Ishikawa (cell line): ENCODE results near the gene OR11G2.

Experiments used
- CEBPB ChIP-seq: IDR thresholded peaks from 2 replicates; pipeline ENCODE4 v1.6.1; 2012
- CREB1 ChIP-seq: IDR thresholded peaks from 2 replicates; pipeline ENCODE4 v1.6.1; 2012; ENCODE audit warnings: low read depth
- EP300 ChIP-seq: IDR thresholded peaks from 2 replicates; pipeline ENCODE4 v1.6.1; 2012; ENCODE audit warnings: borderline replicate concordance
- NFIC ChIP-seq: IDR thresholded peaks from 2 replicates; pipeline ENCODE4 v1.6.1; 2012
- RAD21 ChIP-seq: IDR thresholded peaks from 2 replicates; pipeline ENCODE4 v1.6.1; 2012; ENCODE audit warnings: low read depth
- TAF1 ChIP-seq: IDR thresholded peaks from 2 replicates; pipeline ENCODE4 v1.6.1; 2012; ENCODE audit warnings: low read depth, mild to moderate bottlenecking
- TEAD4 ChIP-seq: IDR thresholded peaks from 2 replicates; pipeline ENCODE4 v1.6.1; 2012
- YY1 ChIP-seq: IDR thresholded peaks from 2 replicates; pipeline ENCODE4 v1.6.1; 2012; ENCODE audit warnings: low read depth
- ZBTB7A ChIP-seq: IDR thresholded peaks from 2 replicates; pipeline ENCODE4 v1.6.1; 2012; ENCODE audit warnings: low read depth
- TF ChIP-seq, protein P1 (sequence below): IDR thresholded peaks from 2 replicates; pipeline ENCODE4 v1.6.1; 2012; ENCODE audit warnings: low read depth, mild to moderate bottlenecking
- TF ChIP-seq, protein P2 (sequence below): IDR thresholded peaks from 2 replicates; pipeline ENCODE4 v1.6.1; 2012

DNA sequence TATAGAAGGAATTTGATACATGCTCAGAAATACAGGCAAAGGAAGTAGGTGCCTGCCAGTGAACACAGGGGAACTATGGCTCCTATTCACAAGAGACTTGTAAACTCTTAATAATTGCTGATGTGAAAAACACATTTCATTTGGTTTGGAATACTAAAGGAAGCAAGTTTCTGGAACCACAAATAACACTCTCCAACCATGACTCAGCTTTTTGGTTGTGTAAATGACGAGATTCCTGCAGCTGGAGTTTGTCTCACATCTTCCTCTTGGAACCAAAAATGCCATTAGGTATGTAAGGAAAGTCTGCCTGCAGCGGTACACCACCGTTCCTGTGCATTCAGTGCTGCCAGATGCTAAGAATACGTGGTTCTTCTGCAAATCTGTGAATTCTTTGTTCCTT lies 28.3 kb downstream of the OR11G2 start:
- TF ChIP-seq CREB1 (no peak), RAD21 (no peak), EP300 (no peak), TEAD4 (no peak), TAF1 (no peak), CEBPB (no peak), ZBTB7A (no peak), NFIC (no peak), YY1 (no peak)
- TF ChIP-seq, protein P1, sequence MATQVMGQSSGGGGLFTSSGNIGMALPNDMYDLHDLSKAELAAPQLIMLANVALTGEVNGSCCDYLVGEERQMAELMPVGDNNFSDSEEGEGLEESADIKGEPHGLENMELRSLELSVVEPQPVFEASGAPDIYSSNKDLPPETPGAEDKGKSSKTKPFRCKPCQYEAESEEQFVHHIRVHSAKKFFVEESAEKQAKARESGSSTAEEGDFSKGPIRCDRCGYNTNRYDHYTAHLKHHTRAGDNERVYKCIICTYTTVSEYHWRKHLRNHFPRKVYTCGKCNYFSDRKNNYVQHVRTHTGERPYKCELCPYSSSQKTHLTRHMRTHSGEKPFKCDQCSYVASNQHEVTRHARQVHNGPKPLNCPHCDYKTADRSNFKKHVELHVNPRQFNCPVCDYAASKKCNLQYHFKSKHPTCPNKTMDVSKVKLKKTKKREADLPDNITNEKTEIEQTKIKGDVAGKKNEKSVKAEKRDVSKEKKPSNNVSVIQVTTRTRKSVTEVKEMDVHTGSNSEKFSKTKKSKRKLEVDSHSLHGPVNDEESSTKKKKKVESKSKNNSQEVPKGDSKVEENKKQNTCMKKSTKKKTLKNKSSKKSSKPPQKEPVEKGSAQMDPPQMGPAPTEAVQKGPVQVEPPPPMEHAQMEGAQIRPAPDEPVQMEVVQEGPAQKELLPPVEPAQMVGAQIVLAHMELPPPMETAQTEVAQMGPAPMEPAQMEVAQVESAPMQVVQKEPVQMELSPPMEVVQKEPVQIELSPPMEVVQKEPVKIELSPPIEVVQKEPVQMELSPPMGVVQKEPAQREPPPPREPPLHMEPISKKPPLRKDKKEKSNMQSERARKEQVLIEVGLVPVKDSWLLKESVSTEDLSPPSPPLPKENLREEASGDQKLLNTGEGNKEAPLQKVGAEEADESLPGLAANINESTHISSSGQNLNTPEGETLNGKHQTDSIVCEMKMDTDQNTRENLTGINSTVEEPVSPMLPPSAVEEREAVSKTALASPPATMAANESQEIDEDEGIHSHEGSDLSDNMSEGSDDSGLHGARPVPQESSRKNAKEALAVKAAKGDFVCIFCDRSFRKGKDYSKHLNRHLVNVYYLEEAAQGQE: no peak
- TF ChIP-seq, protein P2, sequence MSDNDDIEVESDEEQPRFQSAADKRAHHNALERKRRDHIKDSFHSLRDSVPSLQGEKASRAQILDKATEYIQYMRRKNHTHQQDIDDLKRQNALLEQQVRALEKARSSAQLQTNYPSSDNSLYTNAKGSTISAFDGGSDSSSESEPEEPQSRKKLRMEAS: no peak
